HG03442 (cell line): ENCODE results near the gene SMAD6.

ENCODE experiments used
- ATAC-seq: cut with Tn5 transposase; IDR thresholded peaks from one replicate; pipeline ENCODE4 v1.9.1; 2021; ENCODE audit warnings: mild to moderate bottlenecking, moderate library complexity; ENCODE audit not compliant: unreplicated experiment

The SMAD6 gene

DNA sequence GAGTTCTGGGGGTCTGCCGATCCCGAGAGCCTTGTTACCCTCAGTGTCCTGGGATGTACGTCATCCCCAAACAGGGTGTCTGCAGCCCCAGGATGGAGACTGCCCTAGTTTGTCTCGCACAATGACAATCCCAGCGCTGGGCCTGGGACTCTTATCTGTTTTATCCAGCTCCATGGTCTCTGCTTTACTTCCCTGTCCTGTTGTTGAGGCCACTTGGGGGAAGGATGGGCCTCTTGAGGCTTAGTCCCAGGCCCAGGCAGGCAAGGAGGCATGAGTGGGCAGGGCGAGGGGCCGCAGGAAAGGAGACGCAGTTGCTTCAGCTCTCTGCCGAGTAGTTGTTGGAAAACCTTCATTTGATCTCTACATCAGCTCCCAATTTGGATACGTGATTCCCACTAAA, 17.4 kb downstream of the SMAD6 start:
- ATAC-seq = no peak

DNA sequence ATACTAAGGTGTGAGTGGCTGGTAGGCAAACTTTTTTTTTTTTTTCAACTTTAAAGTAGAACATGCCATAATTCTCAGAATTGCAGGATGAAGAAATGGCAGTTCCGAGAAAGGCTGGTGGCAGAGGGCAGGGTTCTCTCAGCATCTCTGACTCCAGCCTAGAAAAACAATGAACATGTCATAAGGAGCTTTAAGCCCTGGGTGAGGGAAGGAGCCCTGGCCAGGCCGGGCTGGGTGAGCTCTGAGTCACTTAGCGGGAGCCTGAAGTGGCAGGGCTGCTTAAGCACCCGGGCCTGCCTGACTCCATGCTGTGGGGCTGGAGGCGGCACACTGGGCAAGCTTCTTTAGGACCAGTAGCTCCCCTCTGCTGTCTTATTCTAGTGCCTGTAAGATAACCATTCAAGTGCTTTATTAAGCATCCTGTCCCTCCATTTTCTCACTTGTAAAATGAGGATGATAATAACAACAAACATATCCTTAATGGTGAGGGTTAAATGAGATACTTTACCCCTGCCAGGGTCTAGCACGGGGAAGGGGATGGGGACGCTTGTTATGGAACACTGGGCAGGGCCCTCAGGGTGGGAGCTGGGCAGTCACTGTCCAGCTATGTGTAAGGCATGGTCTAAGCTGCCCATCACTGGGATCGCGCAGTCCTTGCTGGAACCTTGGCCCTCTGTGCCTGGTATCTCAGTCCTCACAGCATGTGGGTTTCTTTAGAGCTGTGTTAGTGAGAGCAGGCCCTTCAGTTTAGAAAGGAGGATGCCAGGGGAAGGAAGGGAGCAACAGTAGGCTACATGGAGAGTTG, 18.4 kb downstream of the SMAD6 start:
- no peak for ATAC-seq

GRCh38 chr15:66721020-66721419, 19.0 kb downstream of the SMAD6 start:
- ATAC-seq = no peak

DNA sequence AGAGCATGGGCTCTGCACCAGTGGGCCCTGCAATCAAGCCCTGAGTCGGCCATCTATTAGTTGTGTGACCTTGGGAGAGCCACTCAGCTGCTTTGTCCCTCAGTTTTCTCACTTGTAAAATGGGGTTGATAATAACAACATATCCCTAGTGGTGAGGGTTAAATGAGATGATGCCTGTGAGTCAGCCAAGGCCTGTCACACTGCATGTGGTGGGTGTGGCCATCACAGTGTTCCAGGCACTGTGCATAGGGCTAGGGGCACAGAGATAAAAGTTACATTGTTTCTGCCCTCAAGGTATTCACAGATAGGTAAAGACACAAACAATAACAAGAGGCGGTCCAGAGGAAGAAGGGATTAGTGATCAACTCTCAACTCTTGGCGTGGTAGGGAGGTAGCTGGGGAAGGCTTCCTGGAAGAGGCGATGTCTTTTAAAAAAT, 19.5 kb downstream of the SMAD6 start:
- no peak for ATAC-seq

DNA sequence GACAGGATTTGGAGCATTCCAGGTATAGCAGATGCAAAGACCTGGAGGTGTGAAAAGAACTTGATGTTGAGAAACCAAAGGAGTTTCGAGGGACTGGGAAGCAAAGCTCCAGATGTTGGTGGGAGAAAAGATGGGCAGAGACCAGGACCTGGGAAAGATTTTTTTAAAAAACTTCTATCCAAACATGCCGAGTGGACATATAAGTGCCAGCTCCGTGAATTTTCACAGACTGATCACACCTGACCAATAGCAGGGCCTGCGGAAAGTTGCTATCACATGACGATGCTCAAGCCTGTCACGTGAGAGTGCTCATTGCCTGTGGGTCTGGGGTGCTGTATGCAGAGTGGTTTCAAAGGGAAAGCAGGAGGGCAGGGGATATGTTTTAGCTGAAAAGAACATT, 19.9 kb downstream of the SMAD6 start:
- no peak for ATAC-seq

- ATAC-seq = no peak
Observed at GRCh38 chr15:66722757-66723540, 20.9 kb downstream of the SMAD6 start.

DNA sequence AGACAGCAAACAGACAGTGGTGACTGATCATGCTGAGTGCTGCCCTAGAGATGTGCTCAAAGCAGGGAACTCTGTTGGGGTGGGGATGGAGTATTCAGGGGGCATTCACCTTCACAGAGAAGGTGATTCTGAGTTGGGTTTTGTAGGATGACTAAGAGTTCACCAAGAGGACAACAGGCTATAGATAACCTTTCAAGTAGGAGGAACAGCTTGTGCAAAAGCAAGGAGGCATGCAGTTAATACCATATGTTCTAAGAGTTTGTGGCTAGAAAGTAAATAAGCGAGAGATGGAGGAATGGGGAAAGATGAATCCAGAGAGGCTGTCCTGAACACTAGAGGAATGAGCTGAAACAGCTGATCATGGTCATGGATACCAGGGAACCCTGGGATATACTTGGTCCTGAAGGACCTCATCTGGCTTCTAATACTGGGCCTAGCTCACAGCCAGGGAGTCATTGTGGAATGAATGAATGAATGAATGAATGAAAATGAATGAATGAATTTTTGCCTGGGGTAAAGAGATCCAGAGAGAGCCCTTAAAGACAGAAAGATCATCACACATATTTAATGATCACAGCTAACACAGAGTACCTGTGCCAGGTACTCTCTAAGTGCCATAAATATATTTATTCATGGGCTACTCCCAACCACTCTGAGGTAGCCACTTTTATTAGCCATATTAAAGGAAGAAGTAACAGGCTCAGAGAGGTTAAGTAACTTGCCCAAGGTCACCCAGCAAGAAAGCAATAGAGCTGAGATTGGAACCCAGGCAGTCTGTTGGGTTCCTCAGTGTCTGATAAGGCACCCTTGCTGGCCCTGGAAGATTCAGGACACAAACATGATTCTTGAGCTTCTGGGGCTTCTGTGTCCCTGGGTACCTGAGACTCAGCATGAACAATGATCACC, 22.0 kb downstream of the SMAD6 start:
- no peak for ATAC-seq

DNA sequence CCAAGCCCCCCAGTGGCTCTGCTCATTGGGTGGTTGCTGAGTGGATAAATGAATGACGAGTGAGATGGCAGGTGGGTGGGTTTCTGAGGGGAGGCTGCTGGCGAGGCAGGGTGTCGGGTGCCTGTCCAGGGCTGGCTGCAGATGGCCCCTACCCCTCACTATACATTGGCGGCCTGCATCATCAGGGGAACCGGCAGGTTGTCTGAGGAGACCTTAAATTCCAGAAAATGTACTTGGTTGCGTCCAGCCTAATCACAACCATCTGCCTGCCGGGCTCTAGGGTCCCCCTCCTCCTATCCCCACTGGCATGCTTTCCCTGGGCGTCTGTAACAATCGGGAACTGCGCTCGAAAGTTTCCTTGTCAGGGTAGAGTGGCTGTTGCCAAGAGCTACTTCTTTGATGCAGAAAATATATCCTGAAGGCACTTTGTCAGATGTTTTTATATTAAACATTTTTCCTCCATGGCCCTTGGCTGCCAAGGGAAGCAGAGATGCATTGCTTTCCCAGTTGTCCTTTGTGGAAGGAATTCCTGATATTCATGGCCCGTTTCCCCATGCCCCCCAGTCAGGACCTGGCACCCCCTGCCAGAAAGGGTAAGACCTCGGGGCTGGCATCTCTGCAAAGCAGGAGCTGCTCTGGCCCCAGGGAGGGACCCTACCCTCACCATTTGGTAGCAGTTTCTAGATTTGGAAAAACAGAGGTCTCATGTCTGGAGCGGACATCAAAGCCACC, 22.9 kb downstream of the SMAD6 start:
- ATAC-seq = no peak

GRCh38 chr15:66725464-66725785, 23.4 kb downstream of the SMAD6 start:
- ATAC-seq = no peak

GRCh38 chr15:66726386-66726785, 24.4 kb downstream of the SMAD6 start:
- no peak for ATAC-seq

- no peak for ATAC-seq
Observed at GRCh38 chr15:66729331-66729951, 27.4 kb downstream of the SMAD6 start.

DNA sequence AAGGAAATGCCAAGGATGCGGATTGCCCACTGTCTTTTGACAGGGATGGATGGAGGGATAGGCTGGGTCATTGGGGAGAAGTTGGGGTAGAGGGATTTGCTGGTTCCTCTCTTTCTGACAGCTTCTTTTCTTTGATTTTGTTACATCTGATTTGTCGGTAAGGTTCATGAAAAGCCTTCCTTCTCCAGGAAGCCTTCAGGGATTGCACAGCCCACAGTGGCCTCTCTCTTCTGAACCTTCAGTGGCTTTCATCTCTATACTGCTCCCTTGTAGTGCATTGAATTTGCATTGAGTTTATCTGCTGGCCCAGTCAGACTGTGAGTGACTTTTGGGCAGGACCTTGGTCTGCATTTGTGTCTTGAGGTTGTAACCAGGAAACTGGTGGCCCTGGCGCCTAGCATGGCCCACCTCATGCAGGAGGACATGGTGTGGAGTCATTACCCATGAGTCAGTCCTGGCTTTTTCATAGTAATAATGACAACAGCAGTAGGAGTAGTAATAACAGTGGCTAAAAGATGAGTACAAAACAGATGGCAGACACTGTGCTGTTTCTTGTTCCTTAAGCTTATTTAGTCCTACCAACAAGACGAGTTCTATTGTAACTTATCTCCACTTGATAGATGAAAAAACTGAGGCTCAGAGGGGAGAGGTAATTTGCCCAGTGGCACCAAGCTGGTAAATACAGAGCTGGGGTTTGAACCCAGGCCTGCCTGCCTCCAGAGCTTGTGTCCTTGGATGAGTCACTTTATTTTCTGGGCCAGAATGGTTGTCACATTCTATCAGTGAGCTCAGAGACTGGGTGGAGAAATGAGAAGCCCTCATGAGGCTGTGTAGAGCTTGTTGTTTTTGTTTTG, 28.4 kb downstream of the SMAD6 start:
- ATAC-seq = no peak

- no peak for ATAC-seq
Observed at GRCh38 chr15:66733976-66734375, 31.9 kb downstream of the SMAD6 start.

DNA sequence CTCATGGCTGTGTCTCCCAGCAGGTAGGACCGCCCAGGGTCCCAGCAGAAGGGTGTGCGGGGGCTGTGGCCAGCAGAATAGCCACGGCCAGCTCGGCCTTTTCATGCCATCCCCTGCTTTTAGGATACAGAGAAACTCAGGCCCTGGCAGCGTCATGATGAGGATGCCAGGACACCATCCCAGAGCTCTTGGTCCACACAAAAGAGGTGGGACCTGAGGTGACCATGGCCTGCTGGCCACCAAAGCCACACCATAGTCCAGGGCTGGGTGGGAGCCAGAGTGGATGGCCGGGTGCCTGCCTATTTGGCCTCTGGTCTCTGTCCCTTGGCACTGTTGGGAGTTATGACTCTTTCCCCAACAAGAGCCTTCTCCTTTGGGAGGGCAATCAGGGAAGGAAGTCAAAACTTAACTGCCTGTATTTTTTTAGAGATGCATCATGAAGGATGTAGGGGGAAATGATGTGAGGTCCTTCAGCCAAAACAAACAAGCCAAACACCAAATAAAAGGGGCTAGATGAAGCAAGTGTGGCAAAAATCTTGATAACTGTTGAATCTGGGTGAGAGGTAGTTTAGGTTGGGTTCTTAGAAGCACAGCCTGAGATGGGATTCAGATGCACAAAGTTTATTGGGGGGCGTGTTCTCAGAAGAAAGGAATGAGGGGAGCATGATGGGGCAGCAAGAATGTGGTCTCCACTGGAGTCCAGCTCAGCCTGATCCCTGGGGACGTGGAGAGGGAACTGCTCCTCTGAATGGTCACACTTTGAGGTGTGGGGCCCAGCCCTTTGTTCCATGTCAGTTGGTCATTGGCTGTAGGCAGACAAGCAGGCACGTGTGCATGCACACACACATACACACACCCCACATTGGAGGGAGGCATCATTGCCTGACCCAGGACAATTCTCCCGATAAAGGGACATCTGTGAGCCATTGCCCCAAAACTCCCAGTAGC, 33.2 kb downstream of the SMAD6 start:
- no peak for ATAC-seq

- no peak for ATAC-seq
Observed at GRCh38 chr15:66735909-66736305, 33.9 kb downstream of the SMAD6 start.

DNA sequence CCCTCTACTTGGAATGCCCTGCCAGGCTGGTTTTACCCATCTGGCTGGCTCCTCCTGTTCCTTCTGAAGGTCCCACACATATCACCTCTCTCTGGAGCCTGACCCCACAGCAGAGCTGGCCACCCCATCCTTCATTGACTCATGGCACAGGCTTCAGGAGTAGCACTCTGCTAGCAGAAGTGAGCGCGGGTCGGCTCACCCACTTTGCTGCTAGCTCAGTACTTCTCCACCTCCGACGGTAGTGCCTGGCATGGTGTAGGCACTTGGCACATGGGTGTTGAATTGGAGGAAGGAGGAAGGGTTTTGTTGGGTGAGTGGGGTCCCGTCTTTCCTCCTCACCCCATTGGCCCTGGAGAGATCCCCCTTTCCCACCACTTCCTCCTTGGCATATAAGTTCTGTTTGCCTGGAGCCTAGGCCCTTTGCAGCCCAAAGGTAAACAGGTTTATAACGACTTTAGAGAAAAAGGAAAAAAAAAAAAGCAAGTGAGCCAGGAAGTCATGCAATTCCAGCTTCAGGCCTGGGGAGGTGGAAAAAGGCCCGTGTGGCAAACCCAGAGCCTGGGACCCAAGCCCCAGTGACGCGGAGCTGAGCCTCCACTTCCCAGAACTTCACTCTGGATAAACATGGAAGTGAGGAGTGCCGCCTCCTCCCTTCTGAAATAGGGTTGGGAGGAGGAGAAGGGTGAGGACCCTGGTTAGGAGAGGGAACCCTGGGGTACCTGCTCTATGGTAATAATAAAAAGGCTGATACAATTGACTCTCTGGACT, 35.4 kb downstream of the SMAD6 start:
- no peak for ATAC-seq

DNA sequence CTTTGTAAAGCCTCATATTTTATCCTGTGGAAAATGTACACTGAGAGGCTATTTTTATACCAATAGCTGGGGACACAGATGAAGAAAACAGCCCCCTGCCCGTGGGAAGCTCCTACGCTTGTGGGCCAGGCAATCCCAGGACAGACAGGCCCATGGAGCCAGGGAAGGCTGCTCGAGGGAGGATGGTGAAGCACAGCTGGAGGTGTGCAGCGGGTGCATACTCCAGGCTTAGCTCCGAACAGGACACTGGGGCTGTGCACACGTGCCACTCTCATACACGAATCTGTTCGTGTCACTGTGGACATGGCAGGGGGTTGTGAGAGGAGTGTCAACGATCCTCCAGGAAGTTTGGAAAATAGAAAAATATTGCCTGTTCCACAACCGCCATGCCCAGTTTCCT, 36.1 kb downstream of the SMAD6 start:
- no peak for ATAC-seq
